Panc1 (cell line): ENCODE results near the gene CIAPIN1.

ENCODE experiments used
- POLR2AphosphoS5 ChIP-seq: IDR thresholded peaks from 2 replicates; pipeline ENCODE4 v1.6.1; 2012; ENCODE audit warnings: mild to moderate bottlenecking, low read depth, low read length, moderate library complexity
- REST ChIP-seq, 2 experiments: IDR thresholded peaks; 2 replicates each; pipeline ENCODE4 v1.6.1; 2011 to 2012; ENCODE audit warnings: low read depth in 2 of 2, control low read depth in 1 of 2, low read length in 1 of 2, mild to moderate bottlenecking in 1 of 2, moderate library complexity in 1 of 2; ENCODE audit not compliant: insufficient read depth in 1 of 2
- SIN3A ChIP-seq: IDR thresholded peaks from 2 replicates; pipeline ENCODE4 v1.6.1; 2012; ENCODE audit warnings: low read depth, mild to moderate bottlenecking, low read length, moderate library complexity, borderline replicate concordance; ENCODE audit not compliant: insufficient read depth
- TF ChIP-seq, protein P1 (sequence below): fragments of 450-650 bp; IDR thresholded peaks from 2 replicates; pipeline ENCODE4 v1.5.1; 2017; ENCODE audit warnings: mild to moderate bottlenecking

DNA sequence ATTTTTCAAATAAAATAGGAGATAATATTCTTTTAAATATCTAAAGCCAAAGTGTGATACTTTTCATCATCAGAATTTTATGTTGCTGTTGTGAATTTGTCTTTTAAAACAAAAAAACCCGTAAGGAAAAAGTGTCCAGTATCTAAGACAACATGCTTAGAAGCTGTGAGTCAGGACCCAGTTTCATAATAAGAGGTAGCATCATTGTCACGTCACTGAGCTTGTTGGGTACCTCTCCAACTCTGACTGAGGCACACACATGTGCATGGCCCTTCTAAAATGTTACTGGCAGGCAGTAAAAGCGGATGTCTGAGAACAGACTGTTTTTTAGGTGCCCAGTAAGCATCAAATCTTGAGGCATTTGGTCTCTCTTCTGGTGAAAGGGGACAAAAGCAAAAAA is 2.5 kb downstream of the CIAPIN1 start:
- no peak for TF ChIP-seq POLR2AphosphoS5
- TF ChIP-seq, protein P1, sequence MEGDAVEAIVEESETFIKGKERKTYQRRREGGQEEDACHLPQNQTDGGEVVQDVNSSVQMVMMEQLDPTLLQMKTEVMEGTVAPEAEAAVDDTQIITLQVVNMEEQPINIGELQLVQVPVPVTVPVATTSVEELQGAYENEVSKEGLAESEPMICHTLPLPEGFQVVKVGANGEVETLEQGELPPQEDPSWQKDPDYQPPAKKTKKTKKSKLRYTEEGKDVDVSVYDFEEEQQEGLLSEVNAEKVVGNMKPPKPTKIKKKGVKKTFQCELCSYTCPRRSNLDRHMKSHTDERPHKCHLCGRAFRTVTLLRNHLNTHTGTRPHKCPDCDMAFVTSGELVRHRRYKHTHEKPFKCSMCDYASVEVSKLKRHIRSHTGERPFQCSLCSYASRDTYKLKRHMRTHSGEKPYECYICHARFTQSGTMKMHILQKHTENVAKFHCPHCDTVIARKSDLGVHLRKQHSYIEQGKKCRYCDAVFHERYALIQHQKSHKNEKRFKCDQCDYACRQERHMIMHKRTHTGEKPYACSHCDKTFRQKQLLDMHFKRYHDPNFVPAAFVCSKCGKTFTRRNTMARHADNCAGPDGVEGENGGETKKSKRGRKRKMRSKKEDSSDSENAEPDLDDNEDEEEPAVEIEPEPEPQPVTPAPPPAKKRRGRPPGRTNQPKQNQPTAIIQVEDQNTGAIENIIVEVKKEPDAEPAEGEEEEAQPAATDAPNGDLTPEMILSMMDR, result no peak
- TF ChIP-seq SIN3A, result no peak
- TF ChIP-seq REST (IDR thresholded peaks at IDR 0.05; ENCODE audit: insufficient read depth in 1 of 2, low read depth in 2 of 2, low read length in 1 of 2), result no peak
